Activated CD8-positive, alpha-beta memory T cell treated with anti-CD3 and anti-CD28 coated beads for 36 hours (primary cell): ENCODE data around the gene NRXN3. TPM values are rescaled to one million over a fixed set of nuclear protein-coding genes. Genes with fewer than 3 reads are reported as not detected.

Experiments
- CTCF ChIA-PET: fragments of 350-600 bp; sonication (Branson Sonifier 250); formaldehyde crosslinking; loops from one replicate; lab custom pipeline; 2021; ENCODE audit warnings: antibody characterized with exemption; lab: Charles Lee
- POLR2A ChIA-PET: fragments of 350-600 bp; sonication (Branson Sonifier 250); formaldehyde crosslinking; loops from one replicate; lab custom pipeline; 2021; ENCODE audit warnings: antibody characterized with exemption; lab: Charles Lee
- total RNA-seq, 2 experiments: library from RNA; stranded (reverse); gene quantifications; one replicate each; pipeline ENCODE4 v1.2.3, GENCODE V29; 2021

NRXN3 gene
- total RNA-seq, 2 experiments from 2014 or later: not detected

DNA sequence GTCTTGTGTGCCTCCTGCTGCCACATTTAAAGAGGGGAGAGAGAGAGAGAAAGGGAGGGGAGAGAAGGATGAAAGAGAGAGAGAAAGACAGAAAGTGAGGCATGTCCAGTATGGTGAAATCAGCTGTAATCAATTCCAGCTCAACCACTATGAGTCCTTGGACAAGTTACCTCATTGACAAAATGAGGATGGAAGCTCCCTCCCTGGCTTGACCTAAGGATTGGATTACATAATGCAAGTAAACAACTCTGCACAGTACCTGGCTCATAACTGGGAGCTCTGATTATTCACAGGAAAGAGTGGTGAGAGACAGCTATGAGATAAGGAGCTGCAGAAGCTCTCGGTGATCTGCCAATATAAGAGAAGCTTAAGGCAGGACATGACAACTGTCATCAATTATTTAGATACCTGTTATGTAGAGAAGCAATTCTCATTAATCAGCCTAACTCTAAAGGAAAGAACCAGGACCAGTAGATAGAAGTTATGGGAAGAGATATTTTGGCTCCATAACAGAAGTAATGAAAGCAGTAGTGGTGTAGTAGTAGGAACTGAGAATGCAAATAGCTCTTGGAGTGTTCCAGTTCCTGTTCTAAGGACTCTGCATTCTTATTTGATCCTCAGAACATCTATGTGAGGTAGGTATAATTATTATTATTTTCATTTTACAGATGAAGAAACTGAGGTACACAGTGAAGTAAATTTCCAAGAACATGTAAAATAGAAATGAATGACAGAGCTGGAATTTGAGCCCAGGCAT, 1249.6 kb downstream of the NRXN3 start:
- POLR2A ChIA-PET: no interaction called here
- CTCF ChIA-PET: no interaction called here

DNA sequence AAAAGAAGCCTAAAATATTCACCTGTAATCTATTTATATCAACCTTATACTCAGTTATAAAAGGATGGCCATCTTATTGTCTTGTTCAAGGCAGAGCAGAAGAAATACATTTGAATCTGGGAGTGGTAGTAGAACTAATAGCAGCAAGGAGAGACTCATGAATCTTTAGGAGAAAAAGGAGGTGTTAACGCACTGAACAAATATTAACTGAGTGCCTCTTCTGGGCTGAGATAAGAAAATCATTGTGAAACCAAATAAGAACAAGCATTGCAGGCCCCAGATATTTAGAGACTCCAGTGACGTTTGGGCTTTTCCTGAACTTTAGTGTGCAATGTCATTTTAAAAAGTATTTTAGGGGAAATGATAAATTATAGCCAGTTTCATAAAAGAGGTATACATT, 1250.6 kb downstream of the NRXN3 start:
- CTCF ChIA-PET: no interaction called here
- POLR2A ChIA-PET: no interaction called here

DNA sequence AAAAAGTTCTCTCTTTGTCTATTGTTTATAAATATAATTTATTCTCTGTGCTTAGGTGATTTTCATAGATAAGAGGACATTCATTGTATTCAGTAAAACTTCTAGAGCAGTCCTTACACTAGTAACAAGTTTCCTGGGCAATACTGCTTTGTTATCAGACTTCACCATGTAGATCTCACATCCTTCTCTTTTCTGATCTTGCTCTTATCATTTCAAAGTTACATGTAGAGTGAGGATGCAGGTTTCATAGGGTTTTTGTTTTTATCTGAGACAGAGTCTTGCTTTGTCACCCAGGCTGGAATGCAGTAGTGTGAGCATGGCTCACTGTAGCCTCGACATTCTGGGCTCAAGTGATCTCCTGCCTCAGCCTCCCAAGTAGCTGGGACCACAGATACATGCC, 1251.6 kb downstream of the NRXN3 start:
- ChIA-PET POLR2A (no interaction called here), CTCF (no interaction called here)

DNA sequence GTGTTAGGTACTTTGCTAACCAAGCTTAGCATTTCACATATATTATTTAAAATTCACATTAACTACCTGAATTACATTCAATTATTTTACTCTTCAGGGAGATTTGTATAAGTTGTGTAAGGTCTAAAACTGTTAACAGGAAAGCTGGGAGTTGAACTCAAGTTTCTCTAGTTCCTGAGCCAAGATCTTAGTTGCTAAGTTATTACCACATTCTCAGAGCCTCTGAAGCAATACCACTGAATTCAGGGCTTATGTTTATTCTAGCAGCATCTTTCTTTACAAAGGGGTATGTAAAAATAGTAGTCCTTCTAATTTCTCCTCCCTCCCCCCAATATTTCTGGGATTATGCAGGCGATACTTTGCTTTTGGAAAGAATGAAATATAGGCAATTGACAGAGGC, 1254.3 kb downstream of the NRXN3 start:
- ChIA-PET CTCF (no interaction called here), POLR2A (no interaction called here)

DNA sequence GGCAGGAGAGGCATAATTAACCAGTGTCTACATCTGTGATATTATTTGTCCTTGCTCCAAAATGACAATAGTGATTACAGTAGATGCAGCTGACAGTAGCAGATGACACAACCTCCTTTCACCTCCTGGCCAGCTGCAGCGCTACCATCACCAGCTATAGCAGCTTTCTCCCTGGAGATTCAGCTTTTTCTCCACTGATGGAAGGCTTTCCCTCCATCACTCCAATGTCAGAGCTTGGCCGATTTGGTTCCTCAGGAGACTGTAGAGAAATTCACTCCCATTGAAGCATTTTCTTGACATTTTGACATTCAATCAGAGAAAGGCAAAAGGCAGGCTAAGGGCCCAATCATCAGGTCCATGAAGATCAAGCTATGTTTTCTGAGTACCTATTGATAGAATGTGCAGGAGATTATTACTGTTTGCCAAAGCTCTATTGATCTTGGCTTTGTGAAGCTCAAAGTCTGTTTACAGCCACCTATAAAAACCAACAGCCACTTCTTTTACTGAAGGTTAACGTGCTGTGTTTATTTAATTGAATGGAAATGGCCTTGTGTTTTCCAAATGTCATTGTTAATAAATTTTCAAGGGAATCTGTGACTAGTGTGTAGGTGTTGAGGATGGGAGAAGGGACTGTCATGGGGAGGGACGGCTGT, 1256.1 kb downstream of the NRXN3 start:
- POLR2A ChIA-PET: no interaction called here
- CTCF ChIA-PET: no interaction called here

DNA sequence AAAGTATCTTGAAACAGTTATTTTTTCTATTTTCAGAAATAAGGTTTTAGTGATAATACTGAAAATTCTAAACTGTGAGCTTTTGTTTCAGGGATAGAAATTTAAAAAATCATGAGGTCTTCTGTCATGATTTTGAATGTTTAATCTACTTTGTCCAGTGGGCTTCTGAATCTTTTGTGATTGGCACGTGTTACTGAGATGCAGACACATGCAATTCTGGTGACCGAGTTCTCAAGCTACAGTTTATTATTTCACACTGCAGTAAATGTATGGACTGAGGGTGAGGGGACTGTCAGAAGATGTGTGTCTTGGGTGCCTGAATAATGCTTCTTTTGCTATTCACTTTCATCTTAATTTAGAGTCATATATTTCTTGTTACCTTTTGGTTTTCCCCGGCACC, 1262.5 kb downstream of the NRXN3 start:
- CTCF ChIA-PET: no interaction called here
- POLR2A ChIA-PET: no interaction called here

DNA sequence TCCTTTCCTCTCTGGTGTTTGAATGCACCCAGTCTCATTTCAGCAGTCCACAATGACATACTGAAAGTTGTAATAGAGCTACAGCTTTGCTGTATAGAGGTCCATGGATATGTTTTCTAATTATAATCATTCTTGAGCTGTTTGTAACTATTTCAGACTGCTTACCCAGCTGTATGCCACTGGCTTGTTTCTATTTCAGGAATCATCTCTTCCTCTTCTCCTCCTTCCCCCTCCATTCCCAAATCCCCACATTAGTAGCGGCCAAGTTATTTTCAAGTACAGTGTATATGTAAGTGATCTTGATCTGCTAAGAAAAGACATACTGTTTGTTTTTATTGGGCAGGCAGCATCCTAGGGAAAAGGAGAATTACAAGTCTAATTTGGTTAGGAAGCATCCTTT, 1266.2 kb downstream of the NRXN3 start:
- CTCF ChIA-PET: no interaction called here
- POLR2A ChIA-PET: no interaction called here

DNA sequence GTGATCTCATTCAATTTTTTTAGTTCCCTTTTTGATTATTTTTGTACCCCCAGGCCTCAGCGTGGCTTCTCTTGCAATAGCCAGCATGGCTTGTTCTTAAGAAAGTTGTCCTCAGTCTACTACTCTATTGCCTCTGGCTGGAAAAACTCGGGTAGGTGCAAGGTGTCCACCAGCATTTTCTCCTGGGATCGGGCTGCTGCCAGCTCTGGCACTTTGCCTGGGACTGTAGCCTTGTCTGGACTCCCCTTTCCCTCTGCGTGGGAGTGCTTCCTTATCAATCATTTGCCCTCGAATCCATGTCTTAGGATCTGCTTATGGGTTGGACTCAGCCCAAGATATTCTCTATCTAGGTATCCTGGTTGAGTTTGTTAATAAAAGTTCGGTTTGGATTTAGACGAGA, 1267.8 kb downstream of the NRXN3 start:
- ChIA-PET CTCF (no interaction called here), POLR2A (no interaction called here)

DNA sequence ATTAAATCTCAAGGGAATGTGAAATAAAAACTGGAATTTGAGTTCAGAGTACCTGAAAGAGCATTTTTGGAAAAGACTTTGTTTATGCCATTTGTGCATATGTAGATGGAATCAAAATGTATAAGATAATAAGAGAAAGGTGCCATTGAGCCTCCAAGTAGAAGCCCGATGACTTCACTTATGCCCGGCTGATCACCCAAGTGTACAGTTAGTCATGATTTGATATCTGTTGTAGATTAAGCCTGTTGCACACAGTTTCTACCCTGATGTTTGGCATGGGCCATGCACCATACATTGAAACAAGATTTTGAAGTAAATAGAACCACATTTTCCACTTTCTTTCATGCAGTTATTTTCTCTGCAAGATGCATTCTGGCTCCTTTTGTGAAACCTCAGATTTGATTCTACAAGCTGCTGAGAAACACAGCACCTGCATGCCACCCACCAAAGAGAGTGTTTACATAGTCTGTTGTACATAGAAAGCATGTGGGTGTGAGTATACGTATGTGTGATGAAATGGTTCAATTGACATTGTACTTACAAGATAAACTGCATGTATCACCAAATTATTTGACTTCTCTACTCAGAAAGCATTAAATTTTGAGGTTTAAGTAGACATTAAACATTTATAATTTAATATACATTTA, 1268.6 kb downstream of the NRXN3 start:
- POLR2A ChIA-PET: no interaction called here
- CTCF ChIA-PET: no interaction called here

DNA sequence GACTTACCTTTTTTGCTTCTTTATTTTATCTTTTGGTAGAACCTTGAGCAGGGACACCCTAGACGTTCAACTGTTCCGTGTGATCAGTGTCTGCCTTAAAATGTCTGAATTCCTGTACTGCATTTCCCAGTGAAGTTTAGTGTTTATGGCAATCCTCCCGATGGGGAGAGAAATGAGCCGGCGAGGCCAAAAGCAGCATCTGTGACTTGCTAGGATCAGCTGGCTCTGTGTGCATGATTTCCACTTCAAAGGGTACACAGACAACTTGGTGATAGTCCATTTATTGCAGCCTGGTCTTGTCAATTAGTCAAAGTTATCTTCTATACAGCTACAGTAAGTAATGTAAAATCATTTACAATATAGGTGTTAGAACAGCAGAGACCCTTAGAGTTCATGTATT, 1272.6 kb downstream of the NRXN3 start:
- CTCF ChIA-PET: no interaction called here
- POLR2A ChIA-PET: no interaction called here

DNA sequence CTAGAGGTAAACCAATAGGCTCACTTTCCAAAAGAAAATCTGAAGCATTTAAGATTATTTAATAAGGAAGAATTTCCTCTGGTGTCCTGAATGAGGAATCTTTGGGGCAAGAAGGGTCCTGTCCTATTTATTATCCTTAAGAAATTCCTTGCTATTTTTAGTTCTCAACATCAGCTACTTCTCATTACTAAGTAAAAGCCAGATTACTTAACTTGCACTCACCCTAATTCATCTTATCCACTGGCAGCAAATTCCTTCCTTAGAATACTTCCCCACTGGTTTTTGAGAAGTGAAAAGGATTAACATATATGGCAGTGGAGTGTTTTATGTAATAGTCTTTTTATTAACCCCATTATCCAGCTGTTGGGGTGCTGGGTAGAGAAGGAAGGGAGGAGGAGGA, 1273.4 kb downstream of the NRXN3 start:
- ChIA-PET POLR2A (no interaction called here), CTCF (no interaction called here)

DNA sequence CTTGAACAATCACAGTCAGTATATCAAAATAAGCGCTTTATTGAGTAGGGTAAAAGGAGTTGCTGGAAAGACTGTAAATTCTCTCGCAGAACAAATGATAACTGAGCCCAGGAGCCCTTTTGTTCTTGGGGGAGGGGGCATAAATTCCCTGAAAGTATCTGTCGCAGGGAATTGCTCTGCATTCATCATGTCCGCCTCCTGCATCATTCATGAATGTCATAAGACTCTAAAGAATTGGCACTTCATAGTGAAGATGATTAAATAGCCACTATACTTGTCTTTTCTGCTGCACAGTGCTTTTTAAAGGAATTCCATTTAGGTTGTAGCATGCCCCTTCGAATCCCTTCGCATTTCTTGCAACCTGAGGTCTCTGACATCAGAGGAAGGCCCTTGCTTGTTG, 1278.8 kb downstream of the NRXN3 start:
- POLR2A ChIA-PET: no interaction called here
- CTCF ChIA-PET: no interaction called here

DNA sequence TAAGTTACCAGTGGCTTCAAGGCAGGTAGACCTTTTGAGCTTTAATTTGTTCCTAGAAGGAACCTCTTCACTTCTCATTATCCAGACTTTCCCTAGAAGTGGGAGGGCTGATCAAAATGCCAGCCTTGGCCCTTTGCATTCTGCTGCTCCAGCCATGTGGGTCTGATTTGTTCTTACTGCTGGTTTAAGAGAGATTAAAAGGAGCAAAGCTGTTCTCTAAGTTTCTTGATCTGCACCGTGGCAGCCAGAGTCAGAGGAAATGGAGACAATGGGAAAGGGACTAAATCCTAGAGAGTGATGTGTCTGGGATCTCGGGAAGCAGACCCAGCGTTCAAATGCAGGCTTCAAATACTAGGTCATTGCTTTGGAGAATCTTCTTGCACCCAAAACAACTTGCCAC, 1281.4 kb downstream of the NRXN3 start:
- POLR2A ChIA-PET: no interaction called here

DNA sequence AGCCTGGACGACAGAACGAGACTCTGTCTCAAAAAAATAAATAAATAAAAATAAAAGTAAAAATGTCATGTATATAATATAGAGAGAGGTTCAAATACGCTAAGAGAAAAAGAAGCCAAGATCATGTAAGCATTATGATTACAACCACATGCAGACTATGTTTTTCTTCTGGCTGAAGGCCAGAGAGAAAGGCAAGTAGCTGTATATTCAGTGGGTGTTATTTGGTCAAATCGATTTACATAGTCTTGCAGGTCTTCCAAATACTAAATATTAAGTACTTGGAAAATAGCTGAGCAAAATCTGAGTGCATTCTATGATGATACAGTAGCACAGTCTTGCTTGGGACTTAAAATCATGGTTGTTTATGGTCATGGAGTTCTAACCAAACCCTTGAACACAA, 1283.1 kb downstream of the NRXN3 start:
- ChIA-PET POLR2A (interaction anchor here (0.6 kb wide), 1 partner anchor 1916 kb away, joined by 3 read pairs; no protein-coding TSS in a partner anchor), CTCF (no interaction called here)

More for the DNA sequence above, 1281.4 kb downstream of the NRXN3 start:
- CTCF ChIA-PET: no interaction called here

DNA sequence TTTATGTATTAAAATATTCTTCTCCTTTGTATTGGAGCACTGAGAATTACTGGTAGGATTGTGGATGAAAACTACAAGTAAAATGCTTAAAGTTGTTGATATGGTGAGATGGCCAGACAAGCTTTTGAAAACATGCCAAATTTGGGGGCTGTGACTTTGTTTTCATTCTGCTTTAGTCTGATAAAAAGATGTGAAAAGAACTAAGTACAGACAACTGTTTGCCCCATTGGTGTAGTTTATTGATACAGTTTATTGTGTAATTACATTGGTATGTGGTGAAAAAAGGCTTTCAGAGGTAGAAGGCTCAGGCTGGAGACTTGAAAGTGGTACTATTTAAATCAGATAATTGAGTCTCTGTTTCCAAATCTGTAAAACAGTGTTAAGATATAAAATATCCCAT, 1294.3 kb downstream of the NRXN3 start:
- POLR2A ChIA-PET: no interaction called here
- CTCF ChIA-PET: no interaction called here

DNA sequence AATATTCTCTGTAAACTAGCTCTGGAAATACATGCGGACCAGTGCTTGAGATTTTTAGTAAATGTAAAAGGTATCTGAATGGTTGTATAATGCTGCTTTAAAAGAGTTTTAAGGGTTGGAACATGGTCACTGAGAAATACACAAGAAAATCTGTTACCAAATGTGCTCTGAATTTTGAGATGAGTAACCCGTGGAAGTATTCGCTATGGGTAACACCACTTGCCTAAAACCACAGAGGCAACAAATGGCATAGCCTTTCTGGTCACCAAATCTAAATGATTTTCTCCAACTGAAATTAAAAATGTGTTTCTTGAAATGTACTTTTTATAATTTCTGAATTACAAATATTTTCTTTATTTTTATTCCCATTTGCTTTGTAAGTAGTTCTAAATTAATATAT, 1295.5 kb downstream of the NRXN3 start:
- ChIA-PET POLR2A (no interaction called here), CTCF (no interaction called here)

DNA sequence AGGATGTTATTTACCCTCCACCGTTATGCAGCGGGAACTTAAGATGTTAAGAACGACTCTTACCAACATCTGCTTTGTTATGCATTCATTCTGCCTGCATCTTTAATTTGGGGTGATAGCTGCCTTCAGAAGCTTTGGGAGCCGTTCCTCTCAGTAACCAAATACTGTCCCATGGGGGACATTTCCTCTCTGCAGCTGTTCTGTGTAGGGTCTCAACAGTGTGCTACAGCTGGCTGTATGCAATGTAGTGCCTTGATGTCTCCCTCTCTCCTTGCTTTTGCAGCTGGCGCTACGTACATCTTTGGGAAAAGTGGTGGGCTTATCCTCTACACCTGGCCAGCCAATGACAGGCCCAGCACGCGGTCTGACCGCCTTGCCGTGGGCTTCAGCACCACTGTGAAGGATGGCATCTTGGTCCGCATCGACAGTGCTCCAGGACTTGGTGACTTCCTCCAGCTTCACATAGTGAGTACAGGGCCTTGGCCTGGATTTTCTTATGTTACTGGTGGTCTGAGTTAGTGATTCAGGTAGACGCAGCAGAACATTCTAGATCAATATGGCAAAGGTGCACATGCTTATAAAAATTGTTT, 1296.9 kb downstream of the NRXN3 start:
- ChIA-PET CTCF (no interaction called here), POLR2A (no interaction called here)

DNA sequence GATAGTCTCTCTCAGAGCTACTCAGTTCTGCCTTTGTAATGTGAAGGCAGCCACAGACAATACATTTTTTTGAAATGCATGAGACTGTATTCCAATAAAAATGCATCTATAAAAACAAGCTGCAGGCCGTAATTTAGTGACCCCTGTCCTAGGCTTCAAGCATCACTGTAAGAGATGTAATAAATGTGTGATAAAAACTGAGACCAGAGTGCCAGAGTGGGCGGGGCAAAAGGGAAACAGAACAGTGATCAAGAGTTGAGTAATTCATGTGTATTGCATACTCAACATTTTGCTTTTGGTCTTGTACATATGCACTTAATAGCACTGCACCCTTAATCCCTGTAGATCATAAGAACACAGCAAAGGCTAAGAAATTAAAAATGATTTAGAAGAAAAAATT, 1297.7 kb downstream of the NRXN3 start:
- ChIA-PET CTCF (no interaction called here), POLR2A (no interaction called here)

DNA sequence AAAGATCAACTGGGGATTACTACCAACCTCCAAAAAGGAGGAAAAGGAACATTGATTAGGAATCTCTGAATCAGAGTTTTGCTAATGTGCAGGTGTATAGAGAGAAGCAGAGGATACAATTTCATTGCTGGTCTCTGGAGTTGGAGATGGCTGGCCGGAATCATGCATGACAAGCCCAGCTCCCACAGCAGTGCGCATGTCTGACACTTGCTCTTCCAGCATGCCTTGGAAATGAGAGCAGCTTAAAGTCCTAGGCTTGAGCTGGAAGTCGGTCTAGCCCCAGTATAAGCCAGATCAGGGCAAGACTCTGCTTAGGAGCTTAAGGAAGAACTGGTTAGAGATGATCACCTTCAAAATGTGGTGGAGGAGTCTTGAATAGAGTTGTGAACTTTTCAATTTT, 1298.3 kb downstream of the NRXN3 start:
- ChIA-PET POLR2A (no interaction called here), CTCF (no interaction called here)

DNA sequence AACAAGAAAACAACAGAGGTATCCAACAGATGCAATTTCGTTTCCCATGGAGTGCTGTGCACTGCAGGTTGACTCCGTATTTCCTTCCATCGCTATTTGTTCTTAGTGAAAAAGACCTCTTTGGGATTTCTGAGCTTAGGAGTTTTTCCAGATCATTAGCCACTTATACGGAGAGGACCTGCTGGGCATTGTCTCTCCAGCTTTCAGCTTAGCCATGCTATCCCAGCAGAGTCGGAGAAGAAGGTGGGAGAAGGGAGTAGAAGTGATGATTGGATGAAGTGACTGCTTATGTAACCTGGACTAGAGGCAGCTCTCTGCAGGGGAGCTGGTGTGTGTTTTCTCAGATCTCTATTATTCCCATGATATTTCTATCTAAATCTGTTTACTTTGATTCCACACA, 1303.5 kb downstream of the NRXN3 start:
- POLR2A ChIA-PET: no interaction called here
- CTCF ChIA-PET: no interaction called here
